ENCODE data around the gene PCMTD2. TPM values are rescaled to one million over a fixed set of nuclear protein-coding genes. Genes with fewer than 3 reads are reported as not detected.

PCMTD2 gene
- total and polyA plus RNA-seq, 2 of the 13 experiments (the other 11 are each of a cell fraction or from before 2014, with no cell fraction given): 47.0 to 76.9 TPM

DNA sequence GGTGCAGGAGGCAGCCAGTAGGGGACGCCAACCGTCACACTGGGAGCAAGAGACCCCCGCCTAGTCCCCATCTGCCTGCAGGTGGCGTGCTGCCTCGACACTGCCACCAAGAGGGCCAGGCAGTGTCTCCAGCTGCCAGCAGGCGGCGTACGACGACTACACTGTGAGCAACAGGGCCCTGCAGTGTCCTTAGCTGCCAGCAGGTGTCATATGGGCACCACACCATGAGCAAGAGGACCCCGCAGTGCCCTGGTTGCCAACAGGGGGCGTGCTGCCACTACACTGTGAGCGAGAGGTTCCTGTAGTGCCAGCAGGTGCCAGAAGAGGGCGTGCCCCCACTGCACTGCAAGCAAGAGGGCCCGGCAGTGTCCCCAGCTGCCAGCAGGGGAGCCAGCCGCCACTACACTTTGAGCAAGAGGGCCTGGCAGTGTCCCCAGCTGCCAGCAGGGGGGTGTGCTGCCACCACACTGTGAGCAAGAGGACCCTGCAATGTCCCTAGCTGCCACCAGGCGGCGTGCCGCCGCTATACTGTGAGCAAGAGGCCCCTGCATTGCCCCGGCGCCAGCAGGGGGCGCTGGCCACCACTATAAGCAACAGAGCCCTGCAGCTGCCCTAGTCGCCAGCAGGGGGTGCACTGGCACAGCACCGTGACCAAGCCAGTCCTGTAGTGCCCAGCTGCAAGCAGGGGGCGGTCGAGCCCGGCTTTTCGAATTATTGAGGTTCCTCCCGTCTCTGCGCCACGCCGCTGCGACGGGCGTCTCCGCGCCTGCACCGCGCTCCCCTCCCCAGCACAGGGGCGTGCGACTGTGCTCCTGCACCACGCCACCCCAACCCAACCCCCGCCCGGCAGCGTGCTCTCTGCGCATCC, 30.3 kb downstream of the PCMTD2 start (continued):
- TF ChIP-seq, protein P1, sequence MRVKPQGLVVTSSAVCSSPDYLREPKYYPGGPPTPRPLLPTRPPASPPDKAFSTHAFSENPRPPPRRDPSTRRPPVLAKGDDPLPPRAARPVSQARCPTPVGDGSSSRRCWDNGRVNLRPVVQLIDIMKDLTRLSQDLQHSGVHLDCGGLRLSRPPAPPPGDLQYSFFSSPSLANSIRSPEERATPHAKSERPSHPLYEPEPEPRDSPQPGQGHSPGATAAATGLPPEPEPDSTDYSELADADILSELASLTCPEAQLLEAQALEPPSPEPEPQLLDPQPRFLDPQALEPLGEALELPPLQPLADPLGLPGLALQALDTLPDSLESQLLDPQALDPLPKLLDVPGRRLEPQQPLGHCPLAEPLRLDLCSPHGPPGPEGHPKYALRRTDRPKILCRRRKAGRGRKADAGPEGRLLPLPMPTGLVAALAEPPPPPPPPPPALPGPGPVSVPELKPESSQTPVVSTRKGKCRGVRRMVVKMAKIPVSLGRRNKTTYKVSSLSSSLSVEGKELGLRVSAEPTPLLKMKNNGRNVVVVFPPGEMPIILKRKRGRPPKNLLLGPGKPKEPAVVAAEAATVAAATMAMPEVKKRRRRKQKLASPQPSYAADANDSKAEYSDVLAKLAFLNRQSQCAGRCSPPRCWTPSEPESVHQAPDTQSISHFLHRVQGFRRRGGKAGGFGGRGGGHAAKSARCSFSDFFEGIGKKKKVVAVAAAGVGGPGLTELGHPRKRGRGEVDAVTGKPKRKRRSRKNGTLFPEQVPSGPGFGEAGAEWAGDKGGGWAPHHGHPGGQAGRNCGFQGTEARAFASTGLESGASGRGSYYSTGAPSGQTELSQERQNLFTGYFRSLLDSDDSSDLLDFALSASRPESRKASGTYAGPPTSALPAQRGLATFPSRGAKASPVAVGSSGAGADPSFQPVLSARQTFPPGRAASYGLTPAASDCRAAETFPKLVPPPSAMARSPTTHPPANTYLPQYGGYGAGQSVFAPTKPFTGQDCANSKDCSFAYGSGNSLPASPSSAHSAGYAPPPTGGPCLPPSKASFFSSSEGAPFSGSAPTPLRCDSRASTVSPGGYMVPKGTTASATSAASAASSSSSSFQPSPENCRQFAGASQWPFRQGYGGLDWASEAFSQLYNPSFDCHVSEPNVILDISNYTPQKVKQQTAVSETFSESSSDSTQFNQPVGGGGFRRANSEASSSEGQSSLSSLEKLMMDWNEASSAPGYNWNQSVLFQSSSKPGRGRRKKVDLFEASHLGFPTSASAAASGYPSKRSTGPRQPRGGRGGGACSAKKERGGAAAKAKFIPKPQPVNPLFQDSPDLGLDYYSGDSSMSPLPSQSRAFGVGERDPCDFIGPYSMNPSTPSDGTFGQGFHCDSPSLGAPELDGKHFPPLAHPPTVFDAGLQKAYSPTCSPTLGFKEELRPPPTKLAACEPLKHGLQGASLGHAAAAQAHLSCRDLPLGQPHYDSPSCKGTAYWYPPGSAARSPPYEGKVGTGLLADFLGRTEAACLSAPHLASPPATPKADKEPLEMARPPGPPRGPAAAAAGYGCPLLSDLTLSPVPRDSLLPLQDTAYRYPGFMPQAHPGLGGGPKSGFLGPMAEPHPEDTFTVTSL (CRISPR knock-in tag; IDR thresholded peaks at IDR 0.05; ENCODE audit: borderline replicate concordance): 0 out of 2 replicates have a peak, but pooled peaks have one; percentile 19
- TF ChIP-seq ZNF670 (CRISPR knock-in tag; IDR thresholded peaks at IDR 0.05; ENCODE audit: borderline replicate concordance): peak; percentile 48; the same call in 1 of the 2 replicates
- 0 out of 2 replicates have a peak, but pooled peaks have one; percentile 23 for TF ChIP-seq SALL2 (CRISPR knock-in tag; IDR thresholded peaks at IDR 0.05)
- TF ChIP-seq, protein P2, sequence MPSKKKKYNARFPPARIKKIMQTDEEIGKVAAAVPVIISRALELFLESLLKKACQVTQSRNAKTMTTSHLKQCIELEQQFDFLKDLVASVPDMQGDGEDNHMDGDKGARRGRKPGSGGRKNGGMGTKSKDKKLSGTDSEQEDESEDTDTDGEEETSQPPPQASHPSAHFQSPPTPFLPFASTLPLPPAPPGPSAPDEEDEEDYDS (CRISPR knock-in tag; IDR thresholded peaks at IDR 0.05): 0 out of 2 replicates have a peak, but pooled peaks have one; percentile 20
- TF ChIP-seq AGO1 (IDR thresholded peaks at IDR 0.05; ENCODE audit: low read depth, low read length, poor library complexity, severe bottlenecking): peak; percentile 53
- 0 out of 2 replicates have a peak, but pooled peaks have one; percentile 30 for TF ChIP-seq ZNF225 (CRISPR knock-in tag; IDR thresholded peaks at IDR 0.05)
- peak; percentile 62; the same call in 1 of the 2 replicates for TF ChIP-seq ZNF343 (CRISPR knock-in tag; IDR thresholded peaks at IDR 0.05)
- TF ChIP-seq SNAPC2 (CRISPR knock-in tag; IDR thresholded peaks at IDR 0.05): 0 out of 2 replicates have a peak, but pooled peaks have one; percentile 35
- TF ChIP-seq, protein P3, sequence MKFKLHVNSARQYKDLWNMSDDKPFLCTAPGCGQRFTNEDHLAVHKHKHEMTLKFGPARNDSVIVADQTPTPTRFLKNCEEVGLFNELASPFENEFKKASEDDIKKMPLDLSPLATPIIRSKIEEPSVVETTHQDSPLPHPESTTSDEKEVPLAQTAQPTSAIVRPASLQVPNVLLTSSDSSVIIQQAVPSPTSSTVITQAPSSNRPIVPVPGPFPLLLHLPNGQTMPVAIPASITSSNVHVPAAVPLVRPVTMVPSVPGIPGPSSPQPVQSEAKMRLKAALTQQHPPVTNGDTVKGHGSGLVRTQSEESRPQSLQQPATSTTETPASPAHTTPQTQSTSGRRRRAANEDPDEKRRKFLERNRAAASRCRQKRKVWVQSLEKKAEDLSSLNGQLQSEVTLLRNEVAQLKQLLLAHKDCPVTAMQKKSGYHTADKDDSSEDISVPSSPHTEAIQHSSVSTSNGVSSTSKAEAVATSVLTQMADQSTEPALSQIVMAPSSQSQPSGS (CRISPR knock-in tag; IDR thresholded peaks at IDR 0.05): peak; percentile 73; the same call in 1 of the 2 replicates
- TF ChIP-seq, protein P4, sequence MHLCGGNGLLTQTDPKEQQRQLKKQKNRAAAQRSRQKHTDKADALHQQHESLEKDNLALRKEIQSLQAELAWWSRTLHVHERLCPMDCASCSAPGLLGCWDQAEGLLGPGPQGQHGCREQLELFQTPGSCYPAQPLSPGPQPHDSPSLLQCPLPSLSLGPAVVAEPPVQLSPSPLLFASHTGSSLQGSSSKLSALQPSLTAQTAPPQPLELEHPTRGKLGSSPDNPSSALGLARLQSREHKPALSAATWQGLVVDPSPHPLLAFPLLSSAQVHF (CRISPR knock-in tag; IDR thresholded peaks at IDR 0.05): peak; percentile 62; the same call in 1 of the 2 replicates
- peak; percentile 68; the same call in 1 of the 2 replicates for TF ChIP-seq TARDBP (CRISPR knock-in tag; IDR thresholded peaks at IDR 0.05)
- TF ChIP-seq, protein P5, sequence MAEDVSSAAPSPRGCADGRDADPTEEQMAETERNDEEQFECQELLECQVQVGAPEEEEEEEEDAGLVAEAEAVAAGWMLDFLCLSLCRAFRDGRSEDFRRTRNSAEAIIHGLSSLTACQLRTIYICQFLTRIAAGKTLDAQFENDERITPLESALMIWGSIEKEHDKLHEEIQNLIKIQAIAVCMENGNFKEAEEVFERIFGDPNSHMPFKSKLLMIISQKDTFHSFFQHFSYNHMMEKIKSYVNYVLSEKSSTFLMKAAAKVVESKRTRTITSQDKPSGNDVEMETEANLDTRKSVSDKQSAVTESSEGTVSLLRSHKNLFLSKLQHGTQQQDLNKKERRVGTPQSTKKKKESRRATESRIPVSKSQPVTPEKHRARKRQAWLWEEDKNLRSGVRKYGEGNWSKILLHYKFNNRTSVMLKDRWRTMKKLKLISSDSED (CRISPR knock-in tag; IDR thresholded peaks at IDR 0.05): peak; percentile 97
- TF ChIP-seq, protein P6, sequence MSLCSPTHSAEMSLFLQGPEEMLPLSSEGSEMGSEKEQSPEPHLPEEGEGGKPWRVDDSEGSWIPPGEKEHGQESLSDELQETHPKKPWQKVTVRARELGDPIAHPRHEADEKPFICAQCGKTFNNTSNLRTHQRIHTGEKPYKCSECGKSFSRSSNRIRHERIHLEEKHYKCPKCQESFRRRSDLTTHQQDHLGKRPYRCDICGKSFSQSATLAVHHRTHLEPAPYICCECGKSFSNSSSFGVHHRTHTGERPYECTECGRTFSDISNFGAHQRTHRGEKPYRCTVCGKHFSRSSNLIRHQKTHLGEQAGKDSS (CRISPR knock-in tag; IDR thresholded peaks at IDR 0.05; ENCODE audit: borderline replicate concordance, low read depth): peak; percentile 24; the same call in 1 of the 2 replicates
